GM23338 (cell line): ENCODE results near the gene VWCE. TPM values are rescaled to one million over a fixed set of nuclear protein-coding genes. Genes with fewer than 3 reads are reported as not detected.

Experiments used
- ATAC-seq: fragments of 200-7000 bp; cut with Tn5 transposase; 3 replicates; pipeline ENCODE4 v1.9.1; 2020
- DNase-seq: peaks from one replicate; pipeline ENCODE4 v3.0.0-alpha.2; 2015; ENCODE audit warnings: low spot score
- H2AFZ ChIP-seq: fragments of 200-600 bp; sonication (generic); 2 replicates; pipeline ENCODE4 v1.8.0; 2016; ENCODE audit warnings: antibody characterized with exemption, mild to moderate bottlenecking, moderate library complexity
- H3F3A ChIP-seq: fragments of 200-600 bp; sonication (generic); replicated peaks from 2 replicates; pipeline ENCODE4 v1.8.0; 2017; ENCODE audit warnings: antibody characterized with exemption, mixed run types, low read depth
- H3K27ac ChIP-seq: fragments of 200-600 bp; sonication (generic); 2 replicates; pipeline ENCODE4 v1.6.1; 2016; ENCODE audit warnings: low read depth
- H3K27me3 ChIP-seq: fragments of 200-600 bp; sonication (generic); 2 replicates; pipeline ENCODE4 v1.8.0; 2016; ENCODE audit warnings: mild to moderate bottlenecking, mixed run types, moderate library complexity; ENCODE audit not compliant: insufficient read depth
- H3K36me3 ChIP-seq: fragments of 200-600 bp; sonication (generic); 2 replicates; pipeline ENCODE4 v1.8.0; 2016; ENCODE audit warnings: mild to moderate bottlenecking; ENCODE audit not compliant: insufficient read depth
- H3K4me1 ChIP-seq: fragments of 200-600 bp; sonication (generic); 2 replicates; pipeline ENCODE4 v1.8.0; 2016; ENCODE audit warnings: mild to moderate bottlenecking, moderate library complexity; ENCODE audit not compliant: insufficient read depth
- H3K4me2 ChIP-seq: fragments of 200-600 bp; sonication (generic); 2 replicates; pipeline ENCODE4 v1.7.1; 2017; ENCODE audit warnings: mixed run types
- H3K4me3 ChIP-seq: fragments of 200-600 bp; sonication (generic); 2 replicates; pipeline ENCODE4 v1.6.1; 2016; ENCODE audit warnings: mixed run types
- H3K79me2 ChIP-seq: fragments of 200-600 bp; sonication (generic); replicated peaks from 2 replicates; pipeline ENCODE4 v1.8.0; 2017; ENCODE audit warnings: mild to moderate bottlenecking; ENCODE audit not compliant: insufficient read depth
- H3K9me2 ChIP-seq: fragments of 200-600 bp; sonication (generic); 2 replicates; pipeline ENCODE4 v1.8.0; 2017; ENCODE audit not compliant: insufficient read depth
- H4K20me1 ChIP-seq: fragments of 200-600 bp; sonication (generic); replicated peaks from 2 replicates; pipeline ENCODE4 v1.8.0; 2017; ENCODE audit warnings: mild to moderate bottlenecking; ENCODE audit not compliant: insufficient read depth
- H3K27ac Mint-ChIP-seq: 2 replicates; pipeline ENCODE4 v1.8.0; 2020; ENCODE audit warnings: inconsistent platforms, mild to moderate bottlenecking, moderate library complexity, mixed read lengths
- H3K27me3 Mint-ChIP-seq: 3 replicates; pipeline ENCODE4 v1.8.0; 2022; ENCODE audit warnings: low read depth, mild to moderate bottlenecking, moderate library complexity, mixed read lengths, inconsistent platforms; ENCODE audit not compliant: insufficient read depth, poor library complexity
- H3K36me3 Mint-ChIP-seq: 3 replicates; pipeline ENCODE4 v1.8.0; 2021; ENCODE audit warnings: low read depth, mild to moderate bottlenecking, inconsistent platforms, moderate library complexity, mixed read lengths
- H3K4me1 Mint-ChIP-seq: 3 replicates; pipeline ENCODE4 v1.8.0; 2020; ENCODE audit warnings: mild to moderate bottlenecking, inconsistent platforms, mixed read lengths
- H3K4me3 Mint-ChIP-seq: 3 replicates; pipeline ENCODE4 v1.8.0; 2021; ENCODE audit warnings: moderate library complexity, mild to moderate bottlenecking, inconsistent platforms, mixed read lengths
- H3K9me3 Mint-ChIP-seq: 3 replicates; pipeline ENCODE4 v1.8.0; 2020; ENCODE audit warnings: moderate library complexity, mild to moderate bottlenecking, inconsistent platforms, mixed read lengths
- CREB1 ChIP-seq: fragments of 250-450 bp; sonication (Bioruptor Pico); IDR thresholded peaks from 2 replicates; pipeline ENCODE4 v1.5.0; 2020; ENCODE audit warnings: low read depth, mild to moderate bottlenecking, moderate library complexity
- CTCF ChIP-seq, 2 experiments: fragments of 200-600 bp in 1 of 2; sonication (generic) in 1 of 2; conservative IDR thresholded peaks; 2 replicates each; pipeline versions ENCODE4 v1.5.1 to v1.6.1; 2016 to 2017; ENCODE audit warnings: antibody characterized with exemption in 2 of 2, low read depth in 2 of 2, mild to moderate bottlenecking in 2 of 2, moderate library complexity in 1 of 2
- ETS1 ChIP-seq: IDR thresholded peaks from 2 replicates; pipeline ENCODE4 v1.6.1; 2016; ENCODE audit warnings: antibody characterized with exemption
- EZH2 ChIP-seq: fragments of 200-600 bp; sonication (generic); IDR thresholded peaks from one replicate; pipeline ENCODE4 v1.8.0; 2017; ENCODE audit warnings: antibody characterized with exemption, mild to moderate bottlenecking, low read depth; ENCODE audit not compliant: unreplicated experiment
- EZH2phosphoT487 ChIP-seq: fragments of 200-600 bp; sonication (generic); IDR thresholded peaks from one replicate; pipeline ENCODE4 v1.8.1; 2018; ENCODE audit warnings: antibody characterized with exemption; ENCODE audit not compliant: unreplicated experiment
- JUNB ChIP-seq: IDR thresholded peaks from one replicate; pipeline ENCODE4 v1.6.1; 2016; ENCODE audit warnings: antibody characterized with exemption; ENCODE audit not compliant: unreplicated experiment
- NANOG ChIP-seq: IDR thresholded peaks from 2 replicates; pipeline ENCODE4 v1.6.1; 2016; ENCODE audit warnings: antibody characterized with exemption, borderline replicate concordance
- POLR2AphosphoS5 ChIP-seq: IDR thresholded peaks from 2 replicates; pipeline ENCODE4 v1.6.1; 2016; ENCODE audit warnings: antibody characterized with exemption, low read depth
- REST ChIP-seq: IDR thresholded peaks from one replicate; pipeline ENCODE4 v1.6.1; 2018; ENCODE audit warnings: antibody characterized with exemption; ENCODE audit not compliant: unreplicated experiment
- STAT1 ChIP-seq: IDR thresholded peaks from one replicate; pipeline ENCODE4 v1.6.1; 2016; ENCODE audit warnings: antibody characterized with exemption; ENCODE audit not compliant: unreplicated experiment
- ZNF114 ChIP-seq: fragments of 250-450 bp; sonication (Bioruptor Pico); IDR thresholded peaks from 2 replicates; pipeline ENCODE4 v1.5.0; 2020; ENCODE audit warnings: mild to moderate bottlenecking, moderate library complexity
- ZNF331 ChIP-seq: fragments of 250-450 bp; sonication (Bioruptor Pico); IDR thresholded peaks from 2 replicates; pipeline ENCODE4 v1.5.0; 2020; ENCODE audit warnings: low read depth, mild to moderate bottlenecking, moderate library complexity
- ZNF462 ChIP-seq: fragments of 250-450 bp; sonication (Bioruptor Pico); IDR thresholded peaks from 2 replicates; pipeline ENCODE4 v1.5.0; 2020; ENCODE audit warnings: mild to moderate bottlenecking, moderate library complexity
- polyA plus RNA-seq: library from polyadenylated mRNA; unstranded; fragments of >200 nt; fragmentation: Nextera tagmentation; extraction: Ambion mirVana; gene quantifications from 2 replicates; pipeline ENCODE4 v1.2.1, GENCODE V29; 2016
- total RNA-seq: library from RNA; depleted of rRNA; stranded (reverse); fragments of >200 nt; shearing (Covaris generic); gene quantifications from 2 replicates; pipeline ENCODE4 v1.2.3, GENCODE V29; 2014

Gene VWCE
- total and polyA plus RNA-seq, 2 experiments from 2014 or later = 9.9 to 16.9 TPM

GRCh38 chr11:61274084-61274483 lies 21.0 kb downstream of the VWCE start:
- Histone ChIP-seq H3K27ac (no peak overlapping the region), H4K20me1 (peaks cover 3% of the 10 kb centered on the region; the same call in 1 of the 2 replicates), H3K4me1 (no peaks in the 10 kb centered on the region), H3F3A (no peaks in the 10 kb centered on the region), H3K9me2 (no peaks in the 10 kb centered on the region), H3K79me2 (no peaks in the 10 kb centered on the region), H3K27me3 (no peaks in the 10 kb centered on the region), H3K4me3 (no peak overlapping the region), H3K36me3 (peaks cover 5% of the 10 kb centered on the region; the same call in 1 of the 2 replicates), H3K4me2 (no peak overlapping the region), H2AFZ (no peak overlapping the region)
- Mint-ChIP-seq H3K4me1 (peaks cover 8% of the 10 kb centered on the region), H3K9me3 (no peaks in the 10 kb centered on the region), H3K27me3 (peaks cover 5% of the 10 kb centered on the region), H3K27ac (no peak overlapping the region), H3K4me3 (no peak overlapping the region), H3K36me3 (peaks cover 19% of the 10 kb centered on the region; the same call in 2 of the 3 replicates)
- no peak for TF ChIP-seq REST
- no peak for TF ChIP-seq ZNF331 (CRISPR knock-in tag)
- TF ChIP-seq CREB1 = no peak
- no peak for TF ChIP-seq CTCF (conservative IDR thresholded peaks at IDR 0.05; ENCODE audit: low read depth in 2 of 2)
- TF ChIP-seq ZNF114 (CRISPR knock-in tag) = no peak
- TF ChIP-seq JUNB = no peak
- no peak for TF ChIP-seq POLR2AphosphoS5
- TF ChIP-seq EZH2 = no peak
- no peak for TF ChIP-seq ZNF462 (CRISPR knock-in tag)
- no peak for TF ChIP-seq NANOG
- TF ChIP-seq STAT1 = no peak
- TF ChIP-seq EZH2phosphoT487 = no peak
- TF ChIP-seq ETS1 = no peak
- DNase-seq (no peak), ATAC-seq (no peak)
